GM19193 (cell line): ENCODE results near the gene WBP1L.
A peak's percentile ranks its signal among the peaks of the same experiment; 100 is the strongest.

Source experiments
- POLR2A ChIP-seq: IDR thresholded peaks from 4 replicates; pipeline ENCODE4 v1.6.1; 2011; ENCODE audit not compliant: insufficient read depth, insufficient read length; ENCODE audit errors: extremely low read depth

The WBP1L gene

GRCh38 chr10:102743588-102744373 is at the start of gene WBP1L:
Gene WBP1L (plus strand): TSS chr10:102743948. CDS start chr10:102744054, 106 bp downstream.
- peak; percentile 68 for TF ChIP-seq POLR2A

GRCh38 chr10:102696736-102697135 is 47.0 kb upstream of the WBP1L start:
- no peak for TF ChIP-seq POLR2A

- TF ChIP-seq POLR2A, result no peak
Observed at GRCh38 chr10:102698894-102699293, 44.9 kb upstream of the WBP1L start.

GRCh38 chr10:102701272-102701671 is 42.5 kb upstream of the WBP1L start:
- TF ChIP-seq POLR2A, result no peak

- no peak for TF ChIP-seq POLR2A
Observed at GRCh38 chr10:102701796-102702195, 42.0 kb upstream of the WBP1L start.

GRCh38 chr10:102702742-102703141 is 41.0 kb upstream of the WBP1L start:
- TF ChIP-seq POLR2A, result no peak

GRCh38 chr10:102704915-102705314 is 38.8 kb upstream of the WBP1L start:
- no peak for TF ChIP-seq POLR2A

- TF ChIP-seq POLR2A, result no peak
Observed at GRCh38 chr10:102705531-102705930, 38.2 kb upstream of the WBP1L start.

- no peak for TF ChIP-seq POLR2A
Observed at GRCh38 chr10:102710609-102711008, 33.1 kb upstream of the WBP1L start.

- no peak for TF ChIP-seq POLR2A
Observed at GRCh38 chr10:102712089-102712488, 31.7 kb upstream of the WBP1L start.

- no peak for TF ChIP-seq POLR2A
Observed at GRCh38 chr10:102712843-102713538, 30.8 kb upstream of the WBP1L start.

- no peak for TF ChIP-seq POLR2A
Observed at GRCh38 chr10:102713539-102713813, 30.3 kb upstream of the WBP1L start.

- peak; percentile 70 for TF ChIP-seq POLR2A
Observed at GRCh38 chr10:102713814-102714620, 29.7 kb upstream of the WBP1L start, which contains the start of gene ARL3. Gene ARL3 (minus strand): TSS chr10:102714397. CDS start chr10:102714275, 122 bp downstream.

GRCh38 chr10:102714621-102715455 is 28.9 kb upstream of the WBP1L start, which contains the start of gene SFXN2:
Gene SFXN2 (plus strand): TSS chr10:102714636. CDS start chr10:102726637, 12,001 bp downstream.
- peak; percentile 80 for TF ChIP-seq POLR2A

GRCh38 chr10:102715880-102716279 is 27.9 kb upstream of the WBP1L start:
- no peak for TF ChIP-seq POLR2A

GRCh38 chr10:102718220-102718619 is 25.5 kb upstream of the WBP1L start:
- no peak for TF ChIP-seq POLR2A
